KOPT-K1 (cell line): ENCODE measurements around the gene GPATCH4.

Experiments used
- H3K27ac ChIP-seq: fragments of 200-600 bp; sonication (generic); 2 replicates; pipeline ENCODE4 v1.5.1; 2016; ENCODE audit warnings: antibody characterized with exemption, mild to moderate bottlenecking, low read depth, low read length; ENCODE audit not compliant: poor library complexity, severe bottlenecking
- H3K36me3 ChIP-seq: fragments of 200-600 bp; sonication (generic); 2 replicates; pipeline ENCODE4 v1.5.1; 2017; ENCODE audit warnings: antibody characterized with exemption, mild to moderate bottlenecking, low read length, moderate library complexity; ENCODE audit not compliant: insufficient read depth
- H3K9me3 ChIP-seq: fragments of 200-600 bp; sonication (generic); 2 replicates; pipeline ENCODE4 v1.5.1; 2017; ENCODE audit warnings: antibody characterized with exemption, low read length, mild to moderate bottlenecking; ENCODE audit not compliant: insufficient read depth, poor library complexity, severe bottlenecking

The GPATCH4 gene

DNA sequence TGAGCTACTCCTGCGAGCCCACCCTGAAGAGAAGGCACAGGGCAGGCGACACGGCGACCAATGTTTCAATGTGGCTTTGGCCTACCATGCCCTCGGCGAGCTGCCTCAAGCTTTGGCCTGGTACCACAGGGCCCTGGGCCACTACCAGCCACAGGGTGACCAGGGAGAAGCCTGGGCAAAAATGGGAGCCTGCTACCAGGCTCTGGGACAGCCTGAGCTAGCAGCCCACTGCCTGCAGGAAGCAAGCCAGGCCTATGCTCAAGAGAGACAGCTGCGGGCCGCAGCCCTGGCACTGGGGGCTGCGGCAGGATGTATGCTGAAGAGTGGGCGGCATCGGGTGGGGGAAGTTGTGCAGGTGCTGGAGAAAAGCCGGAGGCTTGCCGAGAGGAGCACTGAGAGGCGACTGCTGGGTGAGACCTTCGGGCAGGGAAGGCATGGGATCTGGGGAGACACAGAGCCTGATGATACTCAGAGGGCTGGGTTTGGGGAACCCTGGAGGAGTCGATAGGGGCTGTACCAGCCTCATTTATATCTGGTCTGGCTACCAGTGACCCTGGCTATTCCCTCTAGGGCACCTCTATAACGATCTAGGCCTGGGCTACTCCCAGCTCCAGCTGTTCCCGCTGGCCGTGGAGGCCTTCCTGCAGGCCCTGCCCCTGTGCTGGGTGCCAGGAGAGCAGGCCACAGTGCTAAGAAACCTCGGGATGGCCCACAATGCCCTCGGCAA lies 19.5 kb downstream of the GPATCH4 start:
- Histone ChIP-seq H3K9me3 (no peaks in the 10 kb centered on the region), H3K27ac (peak overlapping the region; percentile 94), H3K36me3 (peaks cover 25% of the 10 kb centered on the region)

DNA sequence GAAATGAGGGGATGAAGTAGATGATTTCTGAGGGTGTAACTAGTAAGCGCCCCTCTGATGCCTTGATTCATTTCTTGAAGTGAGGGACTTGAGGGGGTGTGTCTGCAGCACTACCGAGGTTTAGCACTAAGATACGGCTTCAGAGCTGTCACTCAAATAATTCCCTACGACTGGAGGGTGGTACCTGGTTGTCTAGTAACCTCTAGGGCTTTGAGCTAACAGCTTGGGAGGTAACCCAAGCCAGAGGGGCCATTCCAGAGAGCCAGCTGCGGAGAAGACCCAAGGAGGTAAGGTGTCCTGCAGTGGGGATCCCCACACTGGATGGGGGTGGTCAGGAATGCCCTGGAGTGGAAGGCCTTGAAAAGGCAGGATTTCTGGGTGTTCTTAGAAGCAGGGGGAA lies 21.8 kb downstream of the GPATCH4 start, which contains the start of gene TTC24:
Gene TTC24 (plus strand): TSS at position 252 of the 400 bp plus-strand sequence. CDS start 1,642 bp downstream, outside the sequence.
- no peaks in the 10 kb centered on the region for H3K9me3 ChIP-seq
- H3K36me3 ChIP-seq, result peaks cover 2% of the 10 kb centered on the region; the same call in 1 of the 2 replicates
- no peak within 1 kb of the TSS for H3K27ac ChIP-seq

DNA sequence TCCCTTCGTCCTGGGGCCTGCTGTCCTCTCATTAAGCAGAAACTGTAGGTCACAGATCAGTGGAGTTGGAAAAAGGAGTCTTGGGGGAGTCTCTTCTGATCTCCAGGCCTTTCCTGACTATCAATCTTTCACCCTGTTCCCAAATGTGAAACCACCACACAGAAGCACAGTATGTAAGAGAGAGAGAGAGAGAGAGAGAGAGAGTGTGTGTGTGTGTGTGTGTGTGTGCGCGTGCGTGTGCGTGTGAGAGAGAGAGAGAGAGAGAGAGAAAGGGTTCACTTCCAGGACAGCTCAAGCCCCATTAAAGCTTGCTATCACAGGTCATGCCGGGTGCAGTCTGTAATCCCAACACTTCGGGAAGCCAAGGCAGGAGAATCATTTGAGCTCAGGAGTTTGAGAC lies 23.2 kb downstream of the GPATCH4 start:
- H3K27ac ChIP-seq, result no peak overlapping the region
- no peaks in the 10 kb centered on the region for H3K36me3 ChIP-seq
- H3K9me3 ChIP-seq, result no peaks in the 10 kb centered on the region

DNA sequence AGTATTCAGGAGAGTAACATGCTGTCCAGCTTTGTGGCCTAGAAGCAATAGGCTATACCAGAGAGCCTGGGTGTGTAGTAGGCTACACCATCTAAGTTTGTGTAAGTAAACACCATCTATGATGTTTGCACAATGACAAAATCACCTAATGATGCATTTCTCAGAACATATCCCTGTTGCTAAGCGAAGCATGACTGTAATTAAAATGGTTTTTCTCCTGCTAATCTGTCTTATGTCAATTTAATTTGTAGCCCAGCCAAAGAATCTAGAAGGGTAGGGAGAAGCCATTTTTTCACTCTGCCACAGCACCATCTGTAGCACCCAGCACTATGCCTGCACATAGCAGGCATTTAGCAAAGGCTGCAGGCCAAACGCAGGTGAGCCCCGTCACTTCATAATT lies 23.7 kb downstream of the GPATCH4 start:
- H3K27ac ChIP-seq, result no peak overlapping the region
- H3K9me3 ChIP-seq, result no peaks in the 10 kb centered on the region
- no peaks in the 10 kb centered on the region for H3K36me3 ChIP-seq

DNA sequence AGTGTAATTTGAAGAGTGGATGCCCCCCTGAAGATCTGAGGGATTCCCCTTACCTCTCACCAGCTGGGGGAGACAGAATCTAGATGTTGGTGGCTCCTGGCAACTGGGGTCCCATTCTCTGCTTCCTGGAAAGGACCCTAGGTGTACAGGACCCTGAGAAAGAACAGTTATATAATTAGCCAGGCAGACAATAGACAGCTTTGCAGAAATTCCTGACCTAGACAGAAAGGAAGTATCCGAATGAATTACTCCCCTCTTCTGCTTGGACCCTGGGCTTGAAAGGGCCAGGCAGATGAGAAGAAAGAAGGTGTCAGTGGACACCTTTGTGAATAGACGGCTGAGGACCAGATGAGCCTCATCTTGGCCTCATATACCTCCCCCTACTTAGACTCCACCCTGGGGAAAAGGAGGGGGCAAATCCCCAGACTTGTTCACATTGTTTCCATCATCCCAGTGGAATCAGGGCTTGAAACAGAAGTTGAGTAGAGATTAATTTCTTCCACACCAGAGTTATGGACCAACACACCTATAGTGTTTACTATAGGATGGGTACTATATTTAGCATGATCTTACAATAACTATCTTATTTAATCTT lies 27.1 kb downstream of the GPATCH4 start:
- Histone ChIP-seq H3K9me3 (no peaks in the 10 kb centered on the region), H3K36me3 (no peaks in the 10 kb centered on the region; the same call in 1 of the 2 replicates)

DNA sequence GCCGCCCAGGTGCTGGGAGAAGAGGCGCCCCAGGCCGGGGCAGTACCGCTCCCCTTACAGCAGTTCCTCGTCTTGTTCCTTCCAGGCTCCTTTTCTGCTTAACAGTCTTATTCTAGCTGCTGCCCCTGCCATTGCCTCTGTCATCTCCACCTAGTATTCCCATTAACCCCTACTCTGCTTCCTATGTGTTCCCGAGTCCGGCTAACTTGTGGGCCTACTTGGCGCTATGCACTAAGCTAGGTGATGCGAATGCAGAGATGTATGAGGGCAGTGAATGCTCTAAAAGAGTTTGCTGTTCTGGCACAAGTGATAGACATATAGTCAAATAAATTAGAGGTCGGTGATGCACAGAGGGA lies 28.6 kb downstream of the GPATCH4 start:
- Histone ChIP-seq H3K27ac (peak overlapping the region; percentile 20), H3K36me3 (peaks cover under 1% of the 10 kb centered on the region), H3K9me3 (no peaks in the 10 kb centered on the region)

More for the DNA sequence above, 27.1 kb downstream of the GPATCH4 start:
- no peak overlapping the region for H3K27ac ChIP-seq

DNA sequence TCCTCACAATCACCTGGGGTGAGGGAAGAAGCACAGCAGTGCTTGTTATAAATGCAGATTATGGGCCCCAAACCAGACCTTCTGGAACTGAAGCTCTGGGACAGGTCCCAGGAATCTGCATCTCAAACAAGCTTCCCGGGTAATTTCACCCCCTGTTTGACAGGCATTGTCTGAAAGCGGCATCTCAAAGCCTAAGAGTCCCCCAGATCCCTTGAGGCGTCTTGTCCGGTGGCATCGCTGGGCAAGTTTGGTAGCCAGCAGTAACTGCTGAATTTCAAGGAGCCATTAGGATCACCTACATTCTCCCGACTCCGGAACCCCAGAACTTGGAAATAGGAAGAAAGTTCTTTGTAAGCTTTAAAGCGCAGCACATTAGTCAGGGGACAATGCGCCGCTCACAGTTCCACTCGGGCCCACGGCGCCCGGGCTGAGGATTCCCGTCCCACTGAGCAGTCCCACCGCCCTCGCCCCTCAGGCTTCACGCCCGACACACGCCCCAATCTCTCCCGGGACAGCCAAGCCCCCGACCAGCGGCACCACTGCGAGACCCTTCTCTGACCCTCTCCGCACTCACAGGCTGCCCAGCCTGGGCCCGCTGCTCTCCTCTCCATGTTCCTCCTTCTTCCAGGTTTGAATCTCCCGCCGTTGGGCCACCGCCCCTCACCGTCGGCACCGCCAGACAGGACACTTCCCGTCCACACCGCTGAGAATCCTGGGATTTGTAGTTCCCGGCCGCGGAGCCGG lies 29.2 kb downstream of the GPATCH4 start, which contains the start of gene IQGAP3:
Gene IQGAP3 (minus strand): TSS at position 647 of the 744 bp plus-strand sequence. CDS start 36 bp downstream, at position 611.
- no peaks in the 10 kb centered on the region for H3K9me3 ChIP-seq
- H3K27ac ChIP-seq, result peak within 1 kb of the TSS; percentile 20
- H3K36me3 ChIP-seq, result peaks cover 4% of the 10 kb centered on the region

DNA sequence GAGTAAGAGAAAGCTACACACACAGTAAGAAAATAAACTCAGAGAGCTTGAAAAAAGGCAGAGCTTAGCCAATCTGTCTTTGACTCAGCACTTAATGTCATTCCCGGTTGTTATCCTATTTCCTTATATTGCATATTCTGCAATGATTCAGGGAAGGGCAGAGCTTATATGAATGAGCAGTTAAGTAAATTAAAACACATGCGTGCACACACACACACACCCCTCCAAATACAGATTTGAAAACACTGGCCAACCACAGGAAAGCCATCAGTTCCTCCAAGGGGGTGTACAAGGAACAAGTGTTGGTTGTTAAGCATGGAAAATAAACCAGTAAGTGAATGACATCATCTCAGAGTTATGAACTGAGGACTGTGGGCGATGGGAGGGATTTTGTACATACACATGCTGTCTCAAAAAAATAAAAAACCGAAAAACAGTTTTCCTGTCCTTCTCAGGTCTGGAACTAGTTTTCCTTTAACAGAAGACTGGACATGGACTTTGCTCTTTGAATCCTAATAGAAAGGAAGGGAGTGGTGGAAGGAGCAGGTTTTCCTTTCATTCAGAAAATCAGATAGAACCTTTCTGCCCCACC lies 29.9 kb downstream of the GPATCH4 start:
- Histone ChIP-seq H3K27ac (peak overlapping the region; percentile 20), H3K36me3 (peaks cover 5% of the 10 kb centered on the region), H3K9me3 (no peaks in the 10 kb centered on the region)

DNA sequence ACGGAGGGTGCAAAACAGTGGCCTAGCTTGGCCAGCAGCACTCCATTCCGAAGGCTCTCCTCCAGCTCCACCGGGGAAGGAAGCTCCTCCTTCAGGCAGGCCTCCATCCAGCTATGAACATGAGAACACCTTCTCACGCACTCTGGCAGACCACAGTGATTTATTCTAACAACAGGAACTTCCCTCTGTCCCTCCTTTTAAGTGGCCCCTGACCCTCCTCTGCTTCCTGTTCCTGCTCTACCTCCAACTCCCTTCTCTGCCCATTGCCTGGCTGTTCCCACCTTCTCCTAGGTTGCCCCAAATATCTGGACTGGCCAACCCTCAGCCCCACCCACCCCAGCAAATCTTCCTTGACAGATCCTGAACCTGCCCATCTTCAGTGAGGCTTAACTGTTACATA lies 34.8 kb downstream of the GPATCH4 start:
- Histone ChIP-seq H3K9me3 (no peaks in the 10 kb centered on the region), H3K36me3 (peaks cover 48% of the 10 kb centered on the region), H3K27ac (no peak overlapping the region)

DNA sequence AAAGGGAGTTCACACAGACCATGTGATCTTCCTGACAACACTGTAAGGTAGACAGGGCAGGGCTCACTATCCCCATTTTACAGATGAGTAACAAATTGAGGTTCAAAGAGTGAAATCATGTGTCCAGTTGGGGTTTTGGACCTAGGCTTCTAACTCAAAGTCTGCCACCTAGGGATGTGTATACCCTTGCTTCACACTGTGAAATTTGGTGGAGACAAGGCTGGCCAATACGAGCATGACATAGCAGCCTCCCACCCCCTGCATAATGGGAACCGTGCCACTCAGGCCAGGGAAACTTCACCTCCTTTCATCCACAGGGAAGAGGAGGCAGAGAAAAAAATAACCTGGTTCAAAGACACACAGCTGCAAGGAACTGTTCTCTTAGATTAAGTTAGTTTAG lies 35.8 kb downstream of the GPATCH4 start:
- Histone ChIP-seq H3K9me3 (no peaks in the 10 kb centered on the region), H3K36me3 (peaks cover 55% of the 10 kb centered on the region), H3K27ac (no peak overlapping the region)

DNA sequence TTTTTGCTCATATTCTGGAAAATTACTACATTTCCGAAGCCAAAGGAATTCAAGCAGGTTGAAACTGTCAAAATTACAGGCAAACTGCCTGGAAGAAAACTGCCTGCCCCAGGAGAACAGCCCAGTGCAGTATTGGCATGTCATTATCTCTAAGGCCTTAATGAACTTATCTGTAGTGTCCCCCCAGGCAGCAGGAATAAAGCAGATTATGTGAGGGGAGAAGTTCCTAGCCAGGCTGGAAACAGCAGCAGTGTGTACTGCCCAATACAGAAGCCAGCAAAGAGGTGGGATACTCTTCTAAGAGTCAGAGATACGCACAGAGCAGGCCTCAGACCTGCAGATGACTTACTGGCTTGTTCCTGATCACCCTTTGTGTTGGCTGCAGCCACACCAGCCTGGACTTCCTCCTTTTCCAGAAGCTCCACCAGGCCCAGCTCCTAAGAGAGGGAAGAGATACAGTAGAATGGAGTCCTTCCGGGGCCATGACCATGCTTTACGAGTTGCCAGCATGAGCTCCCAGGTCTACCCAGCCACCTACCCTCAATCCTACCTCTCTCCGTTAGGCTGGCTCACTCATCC lies 40.6 kb downstream of the GPATCH4 start:
- no peaks in the 10 kb centered on the region for H3K9me3 ChIP-seq
- H3K27ac ChIP-seq, result no peak overlapping the region
- peaks cover 68% of the 10 kb centered on the region for H3K36me3 ChIP-seq

DNA sequence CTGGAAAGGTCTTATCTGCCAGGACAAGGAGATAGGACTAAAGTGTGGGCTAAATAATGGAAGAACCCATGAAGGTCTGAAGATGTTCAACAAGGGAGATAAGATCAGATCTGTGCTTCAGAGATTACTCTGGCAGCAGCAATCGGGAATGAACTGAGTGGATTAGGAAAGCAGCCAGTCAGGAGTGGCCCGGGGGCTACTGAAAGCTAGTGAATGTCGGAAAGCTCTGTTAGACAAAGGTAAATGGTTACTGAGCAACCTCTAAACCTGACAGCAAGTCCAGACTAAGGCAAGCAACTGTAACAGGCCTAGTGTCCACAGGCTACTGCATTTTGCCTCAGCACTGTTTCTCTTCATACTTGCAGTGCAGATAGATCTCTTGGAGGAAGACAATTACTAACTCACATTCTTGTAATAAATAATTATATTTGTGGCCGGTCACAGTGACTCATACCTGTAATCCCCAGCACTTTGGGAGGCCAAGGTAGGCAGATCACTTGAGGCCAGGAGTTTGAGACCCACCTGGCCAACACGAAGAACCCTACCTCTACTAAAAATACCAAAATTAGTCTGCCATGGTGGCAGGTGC lies 41.4 kb downstream of the GPATCH4 start:
- no peaks in the 10 kb centered on the region for H3K9me3 ChIP-seq
- peaks cover 60% of the 10 kb centered on the region for H3K36me3 ChIP-seq
- no peak overlapping the region for H3K27ac ChIP-seq

DNA sequence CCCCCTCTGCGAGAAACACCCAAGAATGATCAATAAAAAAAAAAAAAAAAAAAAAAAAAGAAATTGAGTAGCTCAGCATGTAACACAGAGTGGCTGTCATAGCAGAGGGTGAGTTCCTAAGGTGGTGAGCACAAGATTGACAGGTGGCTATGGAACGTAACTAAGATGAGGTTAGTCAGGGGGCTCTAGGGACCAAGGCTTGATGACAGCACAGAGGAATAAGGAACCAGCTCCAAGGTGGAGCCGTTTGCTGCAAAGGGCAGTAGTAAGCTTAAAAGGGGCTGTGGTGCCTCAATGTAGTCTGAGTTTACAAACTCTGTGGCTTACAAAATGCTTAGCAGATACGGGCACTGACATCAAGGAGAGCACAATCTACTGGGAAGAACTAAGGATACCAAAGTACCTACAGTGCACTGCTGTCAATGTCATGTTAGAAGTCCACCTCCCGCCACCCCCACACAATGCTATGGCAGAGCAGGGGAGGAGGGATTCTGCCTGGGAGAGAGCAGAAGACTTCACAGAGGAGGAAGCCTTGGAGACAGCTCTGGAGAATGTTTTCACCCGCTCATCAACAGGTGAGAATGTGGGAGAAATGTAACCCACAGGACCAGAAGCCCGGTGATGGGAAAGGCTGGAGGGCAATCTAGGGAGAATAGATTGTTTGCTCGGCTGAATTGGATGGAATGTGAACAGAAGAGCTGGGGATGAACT lies 42.0 kb downstream of the GPATCH4 start:
- no peak overlapping the region for H3K27ac ChIP-seq

DNA sequence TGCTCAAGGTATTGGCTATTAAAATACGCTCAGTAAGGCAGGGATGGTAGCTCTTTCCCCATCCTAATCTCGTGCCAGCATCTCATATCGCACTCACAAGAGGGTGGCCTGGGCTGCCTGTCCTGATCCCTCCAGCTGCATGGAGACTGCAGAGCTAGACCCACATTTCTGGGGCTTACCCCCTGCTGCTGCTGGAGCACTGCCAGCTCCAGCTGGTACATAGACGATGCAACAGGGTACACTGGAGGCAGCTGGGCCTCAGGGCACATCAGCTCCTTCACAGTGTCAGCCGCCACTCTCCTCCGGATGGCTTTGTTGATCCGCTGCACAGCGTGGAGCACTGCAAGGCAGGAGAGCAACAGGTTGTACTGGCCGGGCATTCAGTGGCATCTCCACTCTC lies 44.9 kb downstream of the GPATCH4 start:
- peaks cover 46% of the 10 kb centered on the region for H3K36me3 ChIP-seq
- H3K27ac ChIP-seq, result no peak overlapping the region
- no peaks in the 10 kb centered on the region for H3K9me3 ChIP-seq

More for the DNA sequence above, 42.0 kb downstream of the GPATCH4 start:
- Histone ChIP-seq H3K9me3 (no peaks in the 10 kb centered on the region), H3K36me3 (peaks cover 54% of the 10 kb centered on the region)
